Measurements from ENCODE around the gene S1PR3.

The S1PR3 gene

GRCh38 chr9:89036383-89036782, 45.1 kb downstream of the S1PR3 start:
- no peak for DNase-seq (ENCODE audit: low read depth in 2 of 3, low spot score in 1 of 3)

DNA sequence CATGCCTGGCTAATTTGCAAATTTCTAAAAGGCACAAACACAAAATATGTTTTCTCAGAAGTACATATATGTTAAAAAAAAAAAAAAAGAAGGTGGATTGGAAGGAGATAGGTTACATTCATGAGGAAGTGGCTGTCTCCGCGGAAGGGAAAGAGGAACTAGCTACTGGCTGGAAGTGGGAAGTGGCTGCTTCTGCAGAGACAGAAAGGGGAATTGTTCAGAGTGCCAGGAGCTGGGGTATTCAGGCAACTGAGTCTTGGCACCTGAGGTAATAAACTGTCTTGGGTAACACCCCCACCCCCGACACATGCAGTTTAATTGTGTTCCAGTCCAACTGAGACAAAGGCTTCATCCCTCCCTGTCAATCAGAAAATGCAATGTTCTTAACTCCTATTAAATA, 45.6 kb downstream of the S1PR3 start:
- DNase-seq (ENCODE audit: low read depth in 2 of 3, low spot score in 1 of 3) = no peak

DNA sequence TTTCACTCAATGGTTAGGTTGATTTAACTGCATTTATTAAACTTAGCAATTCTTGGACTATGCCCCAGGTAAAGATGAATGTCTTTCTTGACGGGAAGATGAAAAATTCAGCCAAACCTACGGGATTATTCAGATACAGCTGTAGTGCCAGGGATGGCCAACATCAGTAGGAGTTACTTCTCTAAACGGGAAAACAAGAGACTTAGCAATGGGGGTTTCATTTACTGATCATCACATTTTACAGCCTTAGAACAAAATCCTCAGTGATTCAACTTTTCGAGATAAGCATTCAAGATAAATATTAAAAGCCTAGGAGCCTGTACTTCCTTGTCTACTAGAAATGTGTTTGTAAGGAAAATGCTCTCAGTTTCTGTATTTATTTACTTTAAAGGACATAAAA, 46.1 kb downstream of the S1PR3 start:
- DNase-seq (ENCODE audit: low read depth in 2 of 3, low spot score in 1 of 3) = no peak

- no peak for DNase-seq (ENCODE audit: low read depth in 2 of 3, low spot score in 1 of 3)
Measured at GRCh38 chr9:89037891-89038290, 46.6 kb downstream of the S1PR3 start.

DNA sequence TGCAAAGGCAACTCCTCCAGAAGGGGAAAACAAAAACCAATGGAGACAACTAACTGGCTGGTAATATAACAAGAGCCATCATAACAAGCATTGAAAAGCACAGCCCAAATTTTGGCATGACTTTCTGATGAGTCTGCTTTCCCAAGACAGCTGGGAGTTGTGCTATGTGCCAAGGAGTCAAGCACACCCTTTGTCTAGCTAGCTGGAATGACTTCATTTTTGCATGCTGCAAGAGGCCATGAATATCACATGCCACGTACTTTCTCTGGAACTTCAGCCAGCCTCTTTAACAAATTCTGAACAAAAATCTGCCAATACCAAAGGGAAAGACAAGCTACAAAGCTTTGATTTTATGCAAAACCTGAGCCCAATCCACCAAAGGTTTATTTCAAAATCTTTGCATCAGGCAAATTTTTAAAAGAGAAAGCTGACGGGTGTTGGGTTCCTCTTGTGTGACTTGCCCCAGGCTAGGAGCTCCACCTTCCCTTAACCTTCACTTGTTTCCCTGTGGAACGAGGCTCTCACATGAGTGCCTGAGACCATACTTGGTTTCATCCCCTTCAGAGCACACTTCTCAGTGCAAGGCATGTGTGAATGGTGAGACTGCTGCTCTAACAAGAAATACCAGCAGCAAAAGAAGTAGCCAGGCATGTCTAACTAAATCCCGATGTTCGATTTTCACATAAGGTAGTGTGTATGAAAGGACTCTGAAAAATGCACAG, 47.3 kb downstream of the S1PR3 start:
- DNase-seq (ENCODE audit: low read depth in 2 of 3, low spot score in 1 of 3) = no peak

GRCh38 chr9:89039104-89039465, 47.8 kb downstream of the S1PR3 start:
- no peak for DNase-seq (ENCODE audit: low read depth in 2 of 3, low spot score in 1 of 3)

DNA sequence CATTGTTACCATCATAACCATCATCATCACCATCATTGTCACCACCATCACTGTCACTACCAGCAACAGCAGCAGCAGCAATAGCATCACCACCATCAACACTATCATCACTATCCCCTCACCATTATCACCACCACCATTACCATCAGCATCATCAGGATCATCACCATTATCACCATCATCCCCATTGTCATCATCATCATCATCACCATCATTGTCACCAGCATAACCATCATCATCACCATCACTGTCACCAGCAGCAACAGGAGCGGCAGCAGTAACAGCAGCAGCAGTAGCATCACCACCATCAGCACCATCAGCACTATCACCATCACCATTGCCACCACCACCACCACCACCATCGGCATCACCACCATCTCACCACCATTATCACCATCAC, 48.4 kb downstream of the S1PR3 start:
- no peak for DNase-seq (ENCODE audit: low read depth in 2 of 3, low spot score in 1 of 3)

DNA sequence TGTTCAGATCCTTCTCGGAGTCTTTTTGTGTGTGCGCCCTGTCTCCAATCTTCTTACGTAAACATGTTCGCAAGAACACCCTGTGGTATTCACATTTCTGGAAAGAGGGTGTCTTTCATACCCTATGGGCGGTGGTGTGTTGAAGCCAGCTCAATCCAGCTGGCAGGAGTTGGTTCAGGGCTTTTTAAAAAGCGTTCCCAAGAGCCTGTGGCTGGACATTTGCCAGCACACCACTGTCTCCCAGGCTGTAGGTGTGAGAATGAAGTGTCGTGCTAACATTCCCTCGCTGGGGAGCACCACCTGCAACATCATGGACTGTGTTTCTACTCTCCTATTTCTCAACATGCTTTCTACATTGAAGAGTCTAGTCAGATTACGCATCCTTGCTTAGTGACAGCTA, 51.7 kb downstream of the S1PR3 start:
- no peak for DNase-seq (ENCODE audit: low read depth in 2 of 3, low spot score in 1 of 3)

- no peak for DNase-seq (ENCODE audit: low read depth in 2 of 3, low spot score in 1 of 3)
Measured at GRCh38 chr9:89044104-89044503, 52.8 kb downstream of the S1PR3 start.

DNA sequence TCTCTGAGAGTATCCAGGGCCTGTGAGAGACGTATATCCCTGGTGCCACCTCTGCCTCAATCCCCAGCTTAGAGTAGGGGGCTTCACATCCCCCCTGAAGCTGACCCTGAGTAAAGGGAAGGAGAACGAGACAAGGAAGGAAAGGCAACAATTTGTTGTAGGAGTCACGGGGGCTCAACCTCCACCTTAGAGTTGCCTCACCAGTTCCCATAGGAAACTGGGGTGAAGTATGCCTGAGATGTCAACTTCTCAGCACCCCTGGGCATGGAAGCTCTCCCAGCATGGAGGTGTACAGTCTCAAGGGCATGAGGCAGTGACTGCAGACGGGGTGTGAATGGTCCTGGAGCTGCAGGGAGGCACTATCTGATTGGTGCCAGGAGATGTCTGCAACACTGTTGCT, 53.6 kb downstream of the S1PR3 start:
- DNase-seq (ENCODE audit: low read depth in 2 of 3, low spot score in 1 of 3) = no peak

DNA sequence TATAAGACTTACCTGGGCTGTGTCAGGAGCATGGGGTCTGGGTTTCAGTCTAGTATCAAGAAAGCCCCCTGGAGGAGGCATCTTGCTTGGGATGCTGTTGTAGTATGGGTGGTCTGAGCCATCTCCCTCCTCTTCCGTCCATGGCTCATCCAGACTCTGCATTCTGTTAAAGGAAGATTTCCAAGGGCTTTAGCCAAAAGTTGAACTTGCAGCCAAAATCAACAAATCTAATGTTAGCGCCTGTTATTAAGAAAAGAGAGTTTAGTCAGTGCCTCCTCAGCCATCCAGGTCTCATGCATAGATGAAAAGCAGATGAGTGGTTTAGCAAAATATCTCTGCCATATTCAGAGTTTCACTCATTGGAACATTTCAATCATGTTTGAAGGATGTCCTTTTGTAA, 55.6 kb downstream of the S1PR3 start:
- DNase-seq (ENCODE audit: low read depth in 2 of 3, low spot score in 1 of 3) = no peak

GRCh38 chr9:89047667-89048066, 56.4 kb downstream of the S1PR3 start:
- DNase-seq (ENCODE audit: low read depth in 2 of 3, low spot score in 1 of 3) = no peak

DNA sequence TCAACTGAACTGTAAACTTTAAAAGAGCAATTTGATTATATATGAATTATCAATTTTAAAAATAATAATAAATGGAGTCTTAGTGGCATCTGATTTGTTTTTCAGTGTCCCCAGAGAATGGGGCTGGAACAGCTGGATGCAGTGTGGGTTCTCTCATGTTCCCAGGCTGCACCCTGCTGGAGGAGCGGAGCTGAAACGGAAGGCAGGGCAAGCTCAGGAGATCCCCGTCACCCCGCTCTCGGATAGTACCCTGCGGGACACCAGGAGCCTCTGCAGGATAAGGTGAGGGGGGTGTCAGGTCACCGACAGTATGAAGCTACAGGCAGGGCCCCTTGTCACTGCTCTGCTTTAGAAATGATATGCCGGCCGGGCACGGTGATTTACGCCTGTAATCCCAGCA, 57.3 kb downstream of the S1PR3 start:
- DNase-seq (ENCODE audit: low read depth in 2 of 3, low spot score in 1 of 3) = no peak

- no peak for DNase-seq (ENCODE audit: low read depth in 2 of 3, low spot score in 1 of 3)
Measured at GRCh38 chr9:89049646-89050045, 58.4 kb downstream of the S1PR3 start.

- no peak for DNase-seq (ENCODE audit: low read depth in 2 of 3, low spot score in 1 of 3)
Measured at GRCh38 chr9:89051421-89052025, 60.3 kb downstream of the S1PR3 start.

DNA sequence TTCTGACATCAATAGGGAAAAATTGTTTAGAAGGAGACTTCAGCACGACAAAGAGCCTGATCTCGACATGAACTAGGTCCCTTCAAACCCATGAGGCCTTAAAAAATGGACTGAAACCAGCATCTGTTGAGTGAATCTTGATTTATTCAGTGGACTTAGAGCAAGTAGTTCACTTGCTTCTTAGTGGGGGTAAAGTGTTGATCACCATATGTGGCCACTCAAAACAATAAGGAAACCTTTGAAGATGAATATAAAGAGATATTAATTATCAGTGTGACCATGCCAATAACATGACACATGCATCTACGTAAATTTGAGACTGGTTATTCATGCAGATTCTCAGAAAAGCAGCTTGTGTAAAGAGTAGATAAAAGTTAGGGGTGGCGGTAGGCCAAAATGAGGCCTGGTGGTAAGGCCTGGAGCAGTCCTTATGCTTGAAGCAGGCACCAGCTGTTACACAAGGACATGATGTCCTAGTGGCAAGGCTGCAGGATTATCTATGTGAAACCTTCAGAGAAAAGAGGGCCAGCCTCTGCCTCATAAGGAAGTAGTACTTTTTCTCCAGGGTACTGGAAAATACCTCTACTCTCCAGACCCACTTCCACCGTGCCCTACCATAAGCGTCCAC, 61.3 kb downstream of the S1PR3 start:
- no peak for DNase-seq (ENCODE audit: low read depth in 2 of 3, low spot score in 1 of 3)

DNA sequence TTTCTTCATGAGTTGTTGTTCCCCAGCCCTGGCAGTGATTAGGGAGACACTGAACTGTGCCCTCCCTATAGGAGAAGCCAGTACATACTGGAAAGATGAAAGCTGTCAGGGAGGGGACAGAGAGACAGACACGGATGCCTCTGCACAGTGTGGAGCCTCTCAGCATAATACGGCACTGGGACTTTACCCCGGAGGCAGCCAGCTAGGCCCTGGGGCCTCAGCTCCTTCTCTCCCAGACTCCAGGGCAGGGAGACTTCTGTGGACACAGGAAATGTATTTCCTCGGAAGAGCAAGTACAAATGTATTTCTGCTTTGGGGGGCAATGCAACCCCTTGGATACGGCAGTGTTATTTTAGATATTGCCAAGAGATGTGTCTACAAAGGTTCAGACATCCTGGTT, 62.0 kb downstream of the S1PR3 start:
- DNase-seq (ENCODE audit: low read depth in 2 of 3, low spot score in 1 of 3) = no peak

Data from stimulated activated CD4-positive, alpha-beta T cell treated with anti-CD3 and anti-CD28 coated beads, Interleukin-12 subunit alpha, Interleukin-12 subunit beta, amount 100 ng/mL, for 48 hours (primary cell).